HG03378 (cell line): ENCODE data around the gene NCEH1.
"Not testable (repeated sequence)": the region's sequence is repeated elsewhere in the genome, so short reads cannot be mapped to it uniquely, and the experiment has no call there.

Experiments used
- ATAC-seq: cut with Tn5 transposase; IDR thresholded peaks from one replicate; pipeline ENCODE4 v1.9.1; 2021; ENCODE audit warnings: mild to moderate bottlenecking, moderate library complexity; ENCODE audit not compliant: unreplicated experiment

NCEH1 gene

DNA sequence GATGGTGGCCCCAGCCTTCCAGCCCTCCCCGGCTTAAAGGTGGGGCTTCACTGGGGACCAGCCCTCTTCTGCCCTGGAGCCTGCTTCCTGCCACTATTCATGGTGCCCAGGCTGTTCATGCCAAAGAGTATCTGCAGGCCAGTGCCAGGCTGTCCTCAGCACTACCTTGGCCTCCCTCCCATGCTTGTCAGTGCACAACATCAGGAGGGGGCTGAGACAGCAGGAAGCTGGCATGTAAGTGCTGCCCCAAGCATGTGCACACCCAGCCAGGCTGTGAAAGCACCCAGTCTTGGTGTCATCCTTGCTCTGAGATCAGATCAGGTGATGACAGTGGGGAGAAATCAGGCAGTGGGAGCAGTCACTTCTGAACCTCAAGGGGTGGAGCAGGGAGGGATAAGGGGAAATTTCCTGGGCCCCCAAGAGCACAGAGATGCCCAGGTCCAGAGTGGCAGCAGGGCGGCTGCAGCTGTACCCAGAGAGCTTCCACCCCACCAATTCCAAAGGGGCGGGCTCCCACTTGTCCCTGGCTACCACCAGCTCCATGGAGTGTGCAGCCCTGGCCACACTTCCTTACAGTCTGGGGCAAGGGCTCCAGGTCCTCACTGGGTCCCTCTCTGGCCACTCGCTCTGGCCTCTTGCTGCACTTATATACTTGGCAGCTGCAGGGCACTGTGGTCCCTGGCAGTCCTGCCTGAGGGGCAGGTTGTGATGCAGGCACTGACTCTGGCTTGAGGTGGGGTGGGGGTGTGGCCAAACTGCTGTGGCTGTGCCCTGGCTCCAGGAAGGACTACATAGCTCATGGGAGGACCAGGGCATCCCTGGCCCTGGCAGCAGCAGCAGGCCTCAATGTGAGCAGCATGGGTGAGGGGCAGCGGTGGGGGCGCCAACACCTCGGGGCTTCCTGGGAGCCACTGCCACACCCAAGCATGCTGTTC is 96.3 kb downstream of the NCEH1 start:
- ATAC-seq: no peak

DNA sequence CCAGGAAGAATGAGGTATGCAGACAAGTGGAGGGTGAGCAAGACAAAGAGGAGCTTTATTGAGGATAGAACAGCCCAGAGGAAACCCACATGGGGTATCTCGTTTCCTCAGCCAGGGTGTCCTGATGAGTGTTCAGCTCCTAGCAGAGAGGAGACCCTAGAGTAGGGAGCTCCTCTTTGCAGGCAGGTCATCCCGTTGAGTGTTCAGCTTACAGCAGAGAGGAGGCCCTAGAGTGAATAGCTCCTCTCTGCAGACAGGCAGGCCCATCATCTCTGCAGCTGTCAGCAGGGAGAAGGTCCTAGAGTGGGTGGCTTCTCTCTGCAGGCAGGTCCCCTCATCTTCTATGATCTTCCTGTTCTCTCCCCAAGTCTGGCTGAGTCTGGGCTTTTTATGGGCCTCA is 97.0 kb downstream of the NCEH1 start:
- ATAC-seq: no peak

- no peak for ATAC-seq
These were observed 97.8 kb downstream of the NCEH1 start for GRCh38 chr3:172612871-172613678.

- ATAC-seq: no peak
These were observed 101.1 kb downstream of the NCEH1 start for GRCh38 chr3:172609750-172610149.

DNA sequence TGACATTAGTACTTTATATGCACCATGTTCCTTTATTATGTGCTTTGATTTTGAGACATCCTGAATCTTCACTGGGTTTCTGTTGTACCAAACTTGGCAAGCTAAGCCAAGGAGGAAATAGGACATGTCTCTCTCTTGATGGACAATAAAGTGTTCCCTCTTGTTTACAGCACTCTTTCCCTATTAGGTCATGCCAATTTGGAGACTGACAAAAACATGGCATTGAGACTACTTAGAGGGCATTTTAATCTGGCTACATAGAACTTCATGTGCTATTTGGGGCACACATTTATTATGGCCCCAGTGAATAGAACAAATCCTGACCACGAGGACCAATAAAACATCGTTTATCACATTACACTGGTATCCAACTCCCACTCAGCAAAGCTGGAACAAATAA is 102.3 kb downstream of the NCEH1 start:
- ATAC-seq: no peak

DNA sequence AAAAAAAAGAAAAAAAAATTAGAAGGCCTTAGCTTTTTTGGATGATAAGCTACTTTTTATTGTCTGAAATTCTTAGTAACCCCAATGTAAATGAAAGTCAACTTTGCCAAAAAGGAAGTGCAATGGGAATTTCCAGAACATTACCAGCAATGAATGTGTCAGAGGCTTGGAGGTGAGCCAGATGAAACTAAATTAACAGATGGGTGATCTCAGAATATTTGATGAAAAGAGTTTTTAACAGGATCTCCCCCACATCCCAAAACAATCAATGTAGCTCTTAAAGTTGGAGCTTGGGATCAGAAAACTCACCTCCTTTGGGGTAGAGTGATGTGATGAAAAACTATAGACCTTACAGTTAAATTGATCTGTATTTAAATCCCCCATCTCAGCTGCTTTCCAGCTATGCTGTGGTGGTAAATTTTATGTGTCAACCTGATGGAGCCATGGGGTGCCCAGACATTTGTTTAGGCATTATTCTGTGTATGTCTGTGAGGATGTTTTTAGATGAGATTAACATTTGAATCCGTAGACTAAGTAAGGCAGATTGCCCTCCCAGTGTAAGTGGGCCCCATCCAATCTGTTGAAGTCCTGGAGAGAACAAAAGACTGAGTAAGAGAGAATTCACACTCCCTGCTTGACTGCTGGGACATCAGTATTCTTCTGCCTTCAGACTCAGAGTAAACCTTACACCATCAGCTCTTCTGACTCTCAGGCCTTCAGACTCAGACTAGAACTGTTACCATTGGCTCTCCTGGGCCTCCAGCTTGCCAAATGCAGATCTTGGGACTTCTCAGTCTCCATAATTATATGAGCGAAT is 103.4 kb downstream of the NCEH1 start:
- ATAC-seq: no peak

DNA sequence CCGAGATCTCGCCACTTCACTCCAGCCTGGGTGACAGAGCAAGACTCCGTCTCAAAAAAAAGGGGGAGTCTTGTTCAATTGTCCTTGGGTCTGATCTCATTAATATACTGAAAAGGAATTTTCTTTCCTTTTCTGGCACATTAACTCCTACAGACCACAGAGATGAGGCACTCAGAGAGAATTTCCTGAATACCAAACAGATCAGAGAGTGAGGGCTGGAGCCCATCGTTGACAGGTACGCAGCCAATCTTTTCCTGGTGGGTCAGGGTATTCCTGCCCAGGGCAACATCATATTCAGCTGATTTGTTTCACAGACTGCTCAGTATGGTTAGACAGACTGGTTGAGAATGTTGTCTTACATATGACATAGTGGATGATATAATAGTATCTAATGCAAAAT is 104.8 kb downstream of the NCEH1 start:
- no peak for ATAC-seq

- ATAC-seq: no peak
These were observed 105.8 kb downstream of the NCEH1 start for GRCh38 chr3:172604895-172605646.

DNA sequence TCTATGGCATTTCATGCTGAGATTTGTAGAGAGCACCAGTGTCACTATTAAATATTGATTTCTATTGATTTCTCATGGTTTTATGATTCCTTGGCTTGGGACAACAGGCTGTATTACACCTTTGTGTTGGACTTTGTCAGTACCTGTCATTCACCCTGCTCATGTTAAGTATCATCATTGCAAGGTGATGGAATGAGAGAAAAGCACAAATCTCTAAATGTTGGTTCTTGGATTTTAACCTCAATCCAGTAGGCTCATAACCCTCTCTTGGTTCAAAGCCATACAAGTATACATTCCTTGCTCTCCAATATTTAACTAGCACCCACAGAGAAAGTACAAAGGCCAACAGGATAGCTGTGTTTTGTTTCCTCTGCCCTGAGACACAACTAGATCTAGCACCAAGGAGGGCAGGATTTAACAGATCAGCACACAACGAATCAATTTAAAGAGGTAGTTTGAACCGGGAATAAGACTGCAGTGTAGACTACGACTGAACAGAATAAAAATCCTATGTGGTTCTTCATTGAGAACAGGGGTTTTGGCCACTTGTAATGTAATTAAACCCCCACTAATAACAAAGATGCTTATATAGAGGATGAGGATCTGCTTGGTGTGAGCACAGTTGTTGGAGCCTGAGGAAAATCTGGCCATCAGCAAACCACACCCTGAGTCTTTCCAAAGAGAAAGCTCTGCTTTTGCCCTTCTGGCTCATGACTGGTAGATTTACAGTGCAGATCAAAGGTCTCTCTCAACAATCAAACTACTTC is 109.6 kb downstream of the NCEH1 start:
- ATAC-seq: no peak

- ATAC-seq: no peak
These were observed 110.2 kb downstream of the NCEH1 start for GRCh38 chr3:172600644-172601065.

DNA sequence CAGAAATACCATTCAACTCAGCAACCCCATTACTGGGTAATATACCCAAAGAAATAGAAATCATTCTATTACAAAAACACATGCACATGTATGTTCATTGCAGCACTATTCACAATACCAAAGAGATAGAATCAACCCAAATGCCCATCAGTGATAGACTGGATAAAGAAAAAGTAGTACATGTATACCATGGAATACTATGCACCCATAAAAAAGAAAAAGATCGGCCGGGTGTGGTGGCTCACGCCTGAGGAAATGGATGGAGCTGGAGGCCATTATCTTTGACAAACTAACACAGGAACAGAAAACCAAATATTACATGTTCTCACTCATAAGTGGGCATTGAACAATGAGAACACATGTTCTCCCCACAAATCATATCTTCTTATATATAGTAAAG is 112.0 kb downstream of the NCEH1 start:
- no peak for ATAC-seq

- no peak for ATAC-seq
These were observed 114.5 kb downstream of the NCEH1 start for GRCh38 chr3:172596394-172596706.

GRCh38 chr3:172595664-172596393 is 115.0 kb downstream of the NCEH1 start:
- peak; percentile 36 for ATAC-seq

DNA sequence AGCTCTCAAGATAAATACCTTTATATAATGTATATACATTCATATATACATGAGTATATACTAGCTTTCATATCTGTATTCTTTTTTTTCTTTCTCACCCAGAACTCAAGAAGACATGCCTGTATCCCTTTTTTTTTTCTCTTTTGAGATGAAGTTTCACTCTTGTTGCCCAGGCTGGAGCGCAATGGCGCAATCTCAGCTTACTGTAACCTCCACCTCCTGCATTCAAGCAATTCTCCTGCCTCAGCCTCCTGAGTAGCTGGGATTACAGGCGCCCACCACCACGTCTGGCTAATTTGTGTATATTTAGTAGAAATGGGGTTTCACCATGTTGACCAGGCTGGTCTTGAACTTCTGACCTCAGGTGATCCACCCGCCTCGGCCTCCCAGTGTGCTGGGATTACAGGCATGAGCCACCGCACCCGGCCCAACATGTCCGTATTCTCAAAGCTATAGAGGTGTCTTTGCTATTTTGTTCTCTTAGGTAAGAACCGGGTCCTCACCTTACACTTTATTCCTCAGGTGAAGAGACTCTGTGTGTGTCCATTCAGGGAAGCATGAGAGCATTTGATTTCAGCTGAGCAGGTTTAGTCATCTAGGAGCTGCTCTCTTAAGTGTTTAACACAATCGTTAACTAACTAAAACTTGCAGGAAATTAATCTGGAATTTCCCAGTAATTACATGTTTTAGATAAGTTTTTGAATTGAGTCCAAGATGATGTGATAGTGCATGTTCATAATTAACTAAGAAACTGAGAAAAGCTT is 115.8 kb downstream of the NCEH1 start:
- ATAC-seq: not testable (repeated sequence)

- no peak for ATAC-seq
These were observed 117.8 kb downstream of the NCEH1 start for GRCh38 chr3:172592898-172593669.

DNA sequence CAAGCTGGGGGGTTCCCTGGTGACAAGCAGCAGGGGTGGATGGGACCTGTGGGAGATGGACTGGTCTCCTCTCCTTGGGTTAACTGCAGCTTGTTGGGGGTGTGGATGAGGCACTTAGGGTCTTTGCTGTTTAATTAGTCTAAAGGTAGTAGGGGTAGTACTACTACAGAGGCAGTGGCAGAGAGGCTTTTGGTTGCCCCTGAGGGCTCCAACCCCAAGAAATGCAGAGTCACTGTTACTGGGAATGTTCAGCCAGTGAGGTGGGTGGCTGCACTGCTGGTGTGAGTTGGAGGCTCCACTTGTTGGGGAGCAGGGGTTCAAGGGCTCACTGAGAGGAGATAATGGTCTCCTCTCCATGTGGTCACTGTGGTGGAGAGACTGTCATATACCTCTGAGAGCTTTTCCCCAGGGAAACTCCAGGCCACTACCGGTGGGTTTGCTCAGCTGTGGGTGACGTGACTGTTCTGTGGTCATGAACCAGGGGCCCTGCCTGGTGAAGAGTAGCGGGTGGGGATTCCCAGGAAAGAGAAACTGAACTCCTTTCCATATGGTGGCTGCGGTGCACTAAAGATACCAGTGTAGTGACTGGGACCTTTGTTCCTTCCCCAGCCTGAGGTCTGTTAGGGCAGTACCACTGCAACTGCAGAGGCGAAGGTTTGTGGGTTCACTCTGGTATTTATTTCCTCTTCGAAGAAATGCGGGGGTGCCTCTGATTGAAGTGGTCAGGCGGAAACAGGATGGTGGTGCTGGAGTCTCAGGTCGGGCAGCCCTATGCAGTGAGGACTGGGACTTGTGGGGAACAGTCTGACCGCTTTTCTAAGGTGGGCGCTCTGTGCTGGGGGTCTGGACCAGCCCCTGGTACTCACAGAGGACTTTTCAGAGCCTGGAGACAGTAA is 118.7 kb downstream of the NCEH1 start:
- peak; percentile 96 for ATAC-seq
